IPS DF 4.7 (cell line): Measurements from ENCODE around the gene RGS7.

Experiments used
- DNase-seq: peaks from one replicate; pipeline ENCODE4 v3.0.0-alpha.2; 2013; ENCODE audit warnings: low spot score; ENCODE audit errors: extremely low read depth

Gene RGS7

GRCh38 chr1:240844486-240844885, 512.5 kb downstream of the RGS7 start:
- no peak for DNase-seq

- no peak for DNase-seq
Observed at GRCh38 chr1:240843798-240844197, 513.2 kb downstream of the RGS7 start.

DNA sequence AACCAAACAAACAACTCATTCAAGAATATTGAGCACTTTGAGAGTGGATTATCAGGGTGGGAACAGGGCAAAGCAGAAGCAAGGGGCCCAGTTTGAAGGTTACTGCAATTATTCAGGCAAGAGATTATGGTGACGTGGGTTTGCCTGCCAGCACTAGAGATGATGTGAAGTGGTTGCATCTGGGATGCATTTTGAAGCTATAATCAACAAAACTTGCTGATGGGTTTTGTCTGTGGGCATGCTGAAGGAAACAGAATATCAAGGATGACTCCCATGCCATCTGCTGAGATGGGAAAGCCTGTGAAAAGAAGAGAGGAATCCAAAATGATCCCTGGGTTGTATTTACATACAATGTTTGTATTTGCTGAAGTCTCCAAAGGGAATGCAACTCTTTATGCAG, 520.7 kb downstream of the RGS7 start:
- no peak for DNase-seq

DNA sequence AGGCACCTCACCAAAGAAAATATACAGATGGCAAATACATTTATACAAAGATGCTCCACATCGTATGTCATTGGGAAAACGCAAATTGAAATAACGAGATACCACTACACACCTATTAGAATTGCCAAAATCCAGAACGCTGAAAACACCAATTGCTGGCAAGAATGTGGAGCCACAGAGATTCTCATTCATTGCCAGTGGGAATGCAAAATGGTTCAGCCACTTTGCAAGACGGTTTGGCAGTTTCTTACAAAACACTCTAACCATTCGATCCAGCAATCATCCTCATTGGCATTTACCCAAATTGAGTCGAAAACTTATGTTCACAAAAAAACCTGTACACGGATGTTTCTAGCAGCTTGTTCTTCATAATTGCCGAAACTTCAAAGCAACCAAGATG, 521.7 kb downstream of the RGS7 start:
- no peak for DNase-seq

GRCh38 chr1:240833075-240833474, 523.9 kb downstream of the RGS7 start:
- no peak for DNase-seq

DNA sequence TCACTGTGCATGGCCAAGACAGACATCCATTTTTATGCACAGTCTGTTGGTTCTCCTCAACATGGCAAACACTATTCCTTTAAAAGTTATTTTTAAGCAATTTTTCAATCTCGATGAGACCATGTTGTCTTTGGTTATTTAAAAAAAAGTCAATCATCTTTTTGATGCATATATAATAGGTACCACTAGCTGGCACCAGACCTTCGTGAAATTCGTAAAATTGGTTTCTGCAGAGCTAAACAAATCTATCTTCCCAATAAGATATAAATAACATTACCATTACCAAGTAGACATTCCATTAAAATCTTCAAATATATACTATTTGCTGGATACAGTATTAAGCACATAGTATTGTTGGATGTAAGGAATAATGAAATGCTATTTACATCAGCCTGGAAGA, 525.1 kb downstream of the RGS7 start:
- no peak for DNase-seq

- no peak for DNase-seq
Observed at GRCh38 chr1:240831191-240831631, 525.8 kb downstream of the RGS7 start.

DNA sequence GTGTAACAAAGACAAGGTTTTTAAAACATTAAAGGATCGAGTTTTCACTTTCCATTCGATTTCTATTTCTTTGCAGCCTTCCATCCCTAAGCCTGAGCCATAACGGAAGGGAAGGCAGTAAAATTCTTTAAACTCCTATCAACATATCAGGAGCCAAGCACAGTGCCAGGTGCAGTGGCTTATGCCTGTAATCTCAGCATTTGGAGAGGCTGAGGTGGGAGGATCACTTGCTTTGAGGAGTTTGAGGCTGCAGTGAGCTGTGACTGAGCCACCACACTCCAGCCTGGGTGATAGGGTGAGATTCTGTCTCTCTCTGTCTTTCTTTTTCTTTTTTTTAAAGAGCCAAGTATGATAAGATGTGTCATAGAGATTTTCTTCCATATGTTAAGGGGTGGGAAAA, 527.5 kb downstream of the RGS7 start:
- no peak for DNase-seq

DNA sequence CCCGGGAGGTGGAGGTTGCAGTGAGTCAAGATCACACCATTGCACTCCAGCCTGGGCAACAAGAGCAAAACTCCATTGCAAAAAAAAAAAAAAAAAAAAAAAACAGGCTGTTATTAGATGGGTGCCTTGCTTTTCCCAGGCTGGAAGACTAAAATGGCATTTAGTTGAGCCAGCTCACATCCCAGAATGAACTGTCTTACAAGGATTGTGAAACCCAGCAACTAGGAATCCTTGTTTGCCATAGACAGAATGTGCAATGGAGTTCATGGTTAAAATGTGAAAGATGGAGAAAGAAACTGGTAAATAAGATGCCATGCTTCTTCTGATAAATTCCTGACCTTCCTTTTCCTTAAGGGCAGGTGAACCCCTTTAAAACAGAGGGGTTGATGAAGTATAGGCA, 529.2 kb downstream of the RGS7 start:
- no peak for DNase-seq

- no peak for DNase-seq
Observed at GRCh38 chr1:240824238-240824637, 532.8 kb downstream of the RGS7 start.

GRCh38 chr1:240823357-240823756, 533.6 kb downstream of the RGS7 start:
- no peak for DNase-seq

DNA sequence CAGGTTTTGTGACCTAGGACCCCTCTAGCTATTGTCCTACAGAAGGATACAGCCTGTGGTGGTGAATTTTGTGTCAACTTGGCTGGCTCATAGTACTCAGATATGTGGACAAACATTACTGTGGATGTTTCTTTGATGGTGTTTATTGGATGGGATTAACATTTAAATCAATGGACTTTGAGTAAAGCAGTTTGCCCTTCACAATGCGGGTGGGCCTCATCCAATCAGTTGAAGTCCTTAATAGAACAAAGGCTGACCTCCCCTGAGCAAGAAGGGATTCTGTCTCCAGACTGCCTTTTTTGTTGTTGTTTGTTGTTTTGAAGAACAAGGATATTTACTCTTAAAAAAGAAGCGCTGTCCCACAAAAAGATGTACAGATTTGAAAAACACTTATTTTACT, 535.1 kb downstream of the RGS7 start:
- DNase-seq: no peak

DNA sequence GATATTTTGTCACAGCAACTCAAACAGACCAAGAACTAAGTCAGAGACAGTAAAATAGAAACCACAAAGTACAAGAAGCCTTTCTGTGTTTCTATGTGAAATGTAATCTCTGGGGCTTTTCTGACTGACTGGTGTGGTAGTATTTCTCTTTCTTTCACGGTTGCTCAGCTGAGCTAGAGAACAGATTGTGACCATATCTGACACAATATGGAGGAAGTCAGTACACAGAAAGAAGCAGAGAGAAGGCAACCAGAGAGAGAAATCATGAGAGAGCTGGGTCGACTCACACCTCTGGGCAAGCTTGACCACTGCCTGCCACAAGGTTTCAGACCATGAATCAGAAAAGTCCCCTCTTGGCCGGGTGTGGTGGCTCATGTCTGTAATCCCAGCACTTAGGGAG, 536.2 kb downstream of the RGS7 start:
- no peak for DNase-seq

DNA sequence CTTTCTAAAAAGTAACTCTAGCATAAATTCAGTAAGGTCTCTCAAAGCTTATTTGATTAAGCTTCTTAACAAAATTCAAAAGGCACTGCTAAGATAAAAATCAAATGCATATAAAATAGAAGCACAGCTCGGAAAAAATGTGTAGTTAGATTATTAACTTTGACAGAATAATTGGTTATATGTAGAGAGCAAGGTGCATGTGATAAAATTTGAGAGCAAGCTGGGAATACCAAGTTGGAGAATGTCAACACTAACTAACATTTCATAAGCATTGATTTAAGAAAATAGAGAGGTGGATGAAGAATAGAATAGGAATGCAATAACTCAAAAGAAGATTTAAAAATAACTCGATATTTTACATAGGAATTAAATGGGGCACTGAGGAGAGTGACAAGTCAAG, 540.5 kb downstream of the RGS7 start:
- no peak for DNase-seq

DNA sequence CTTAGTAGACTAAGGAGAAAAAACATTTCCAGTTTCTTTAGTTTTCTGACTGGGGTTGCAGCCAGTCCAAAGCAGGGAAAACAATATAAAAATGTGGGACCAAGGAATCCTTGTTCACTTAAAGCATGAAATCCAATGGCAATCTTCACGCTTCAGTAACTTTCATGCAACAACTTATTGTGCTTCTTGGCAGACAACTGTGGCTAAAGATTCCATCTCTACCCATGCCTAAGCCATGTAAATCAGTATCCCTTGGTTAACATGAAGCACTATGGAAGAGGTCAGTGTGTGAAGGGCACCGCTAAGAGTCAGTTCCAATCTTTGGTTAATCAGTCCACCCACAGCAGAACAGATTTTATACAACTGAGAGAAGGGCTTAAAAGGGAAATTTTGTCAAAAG, 543.3 kb downstream of the RGS7 start:
- DNase-seq: no peak

- no peak for DNase-seq
Observed at GRCh38 chr1:240811256-240811655, 545.7 kb downstream of the RGS7 start.

GRCh38 chr1:240808381-240808780, 548.6 kb downstream of the RGS7 start:
- DNase-seq: no peak

DNA sequence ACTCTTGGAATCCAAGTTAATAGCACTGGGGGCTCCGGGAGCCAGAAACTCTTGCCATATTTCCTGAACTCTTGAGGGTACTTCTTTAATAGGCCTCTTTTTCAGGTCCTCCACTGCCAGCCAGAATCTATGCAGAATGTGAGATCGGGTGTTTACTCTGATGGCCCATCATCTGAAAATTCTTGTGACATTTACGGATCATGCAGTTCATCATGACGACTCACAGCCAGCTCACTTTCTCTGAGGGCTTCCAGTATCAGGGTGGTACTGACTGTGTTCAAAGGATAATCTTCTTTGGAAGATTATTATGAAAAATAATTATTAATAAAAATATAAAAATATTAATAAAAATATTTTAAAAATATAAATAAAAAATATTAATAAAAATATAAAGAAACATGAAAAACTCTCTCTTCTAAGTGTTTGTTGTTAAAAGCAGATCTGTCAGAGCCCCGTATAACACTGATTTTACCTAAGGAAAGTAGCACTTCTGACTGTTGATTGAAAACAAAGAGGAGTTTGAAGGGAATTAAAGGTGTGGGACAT, 550.7 kb downstream of the RGS7 start:
- no peak for DNase-seq

DNA sequence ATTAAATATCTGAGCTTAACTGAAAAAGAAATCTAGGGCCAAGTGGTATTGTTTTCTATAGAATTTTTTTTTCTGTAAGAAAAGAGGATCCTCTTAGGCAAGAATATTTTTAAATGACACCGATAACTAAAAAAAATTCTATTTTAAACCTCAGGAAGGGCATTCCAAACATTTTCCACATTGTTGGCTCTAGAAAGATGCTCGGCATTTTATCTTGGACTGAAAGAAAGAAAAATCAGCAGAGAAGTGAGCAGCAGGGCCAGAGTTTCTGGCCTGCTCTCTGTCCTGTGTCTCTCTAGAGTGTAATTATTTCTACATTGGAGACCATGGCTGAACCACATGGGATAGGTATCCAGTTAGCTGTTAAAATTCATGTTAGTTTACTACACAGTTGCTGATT, 552.5 kb downstream of the RGS7 start:
- no peak for DNase-seq

DNA sequence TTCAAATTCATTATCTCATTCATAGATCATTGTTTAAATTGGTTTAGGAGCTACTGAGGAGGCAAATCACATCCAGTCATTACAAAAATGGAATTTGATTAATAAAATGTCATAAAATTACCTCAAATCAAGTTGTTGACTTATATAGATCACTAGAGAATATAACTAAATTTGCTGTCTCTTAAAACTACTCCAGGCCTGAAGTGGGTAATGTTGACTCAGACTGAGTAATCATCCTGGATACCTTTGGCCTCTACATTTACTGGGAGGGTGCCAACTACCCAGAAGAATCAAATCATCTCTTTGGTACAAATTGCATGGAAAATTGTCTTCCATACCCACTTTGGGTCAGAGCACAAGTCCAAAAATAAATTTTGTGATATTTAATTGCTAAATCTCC, 553.9 kb downstream of the RGS7 start:
- DNase-seq: no peak

- no peak for DNase-seq
Observed at GRCh38 chr1:240802271-240802670, 554.7 kb downstream of the RGS7 start.

- no peak for DNase-seq
Observed at GRCh38 chr1:240801442-240801841, 555.6 kb downstream of the RGS7 start.

GRCh38 chr1:240800291-240800690, 556.7 kb downstream of the RGS7 start:
- no peak for DNase-seq

- no peak for DNase-seq
Observed at GRCh38 chr1:240797050-240797449, 560.0 kb downstream of the RGS7 start.
